Eye (tissue), 1 donor: ENCODE measurements around the gene WRAP53.

ENCODE experiments used
- DNase-seq: peaks from one replicate; pipeline ENCODE4 v3.0.0-alpha.2; 2015

Gene WRAP53

DNA sequence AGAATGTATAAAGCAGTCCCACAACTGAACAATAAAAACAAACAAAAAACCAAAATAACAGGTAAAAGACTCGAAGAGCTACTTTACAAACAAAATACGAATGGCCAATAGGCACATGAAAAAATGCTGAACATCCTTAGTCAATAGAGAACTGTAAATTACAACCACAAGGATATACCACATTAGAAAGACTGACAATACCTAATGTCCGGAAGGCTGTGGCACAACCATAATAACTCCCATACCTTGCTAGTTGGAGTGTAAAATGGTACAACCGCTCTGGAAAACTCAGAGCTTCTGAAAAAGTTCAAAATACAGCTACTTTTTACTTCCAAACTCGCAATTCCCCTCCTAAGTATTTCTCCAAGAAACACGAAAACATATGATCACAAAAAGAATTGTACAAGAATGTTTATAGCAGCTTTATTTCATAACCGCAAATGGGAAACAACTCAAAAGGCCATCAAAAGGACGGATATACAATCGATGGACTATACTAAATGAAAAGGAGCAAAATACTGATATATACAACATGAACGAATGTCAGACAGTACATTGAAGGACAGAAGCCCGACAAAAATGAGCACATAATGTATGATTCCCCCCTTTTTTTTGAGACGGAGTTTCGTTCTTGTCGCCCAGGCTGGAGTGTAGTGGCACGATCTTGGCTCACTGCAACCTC lies 3.3 kb upstream of the WRAP53 start:
- peak; percentile 11 for DNase-seq

- no peak for DNase-seq
Measured at GRCh38 chr17:7685533-7686221, 2.6 kb upstream of the WRAP53 start.

- DNase-seq = peak; percentile 98
Measured at GRCh38 chr17:7686222-7687071, 1.8 kb upstream of the WRAP53 start.

DNA sequence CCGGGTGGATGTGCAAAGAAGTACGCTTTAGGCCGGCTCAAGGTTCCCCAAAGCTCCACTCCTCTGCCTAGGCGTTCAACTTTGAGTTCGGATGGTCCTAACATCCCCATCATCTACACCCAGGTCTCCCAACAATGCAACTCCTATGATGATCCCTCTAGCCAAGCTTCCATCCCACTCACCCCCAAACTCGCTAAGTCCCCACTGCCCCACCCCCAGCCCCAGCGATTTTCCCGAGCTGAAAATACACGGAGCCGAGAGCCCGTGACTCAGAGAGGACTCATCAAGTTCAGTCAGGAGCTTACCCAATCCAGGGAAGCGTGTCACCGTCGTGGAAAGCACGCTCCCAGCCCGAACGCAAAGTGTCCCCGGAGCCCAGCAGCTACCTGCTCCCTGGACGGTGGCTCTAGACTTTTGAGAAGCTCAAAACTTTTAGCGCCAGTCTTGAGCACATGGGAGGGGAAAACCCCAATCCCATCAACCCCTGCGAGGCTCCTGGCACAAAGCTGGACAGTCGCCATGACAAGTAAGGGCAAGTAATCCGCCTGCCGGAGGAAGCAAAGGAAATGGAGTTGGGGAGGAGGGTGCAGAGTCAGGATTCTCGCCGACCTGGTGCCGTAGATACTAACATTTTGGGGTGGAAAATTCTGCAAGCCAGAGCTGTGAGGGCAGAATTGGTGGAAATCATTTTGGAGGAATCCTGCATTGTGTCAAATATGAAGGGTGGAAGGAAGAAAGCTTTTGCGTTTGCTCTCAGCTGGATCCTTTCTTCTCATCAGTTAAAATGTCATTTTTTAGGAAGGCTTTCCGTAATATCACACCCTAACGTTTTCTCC lies 987 bp upstream of the WRAP53 start, which contains the start of gene TP53:
Gene TP53 (minus strand): TSS at position 419 of the 836 bp plus-strand sequence. CDS start 10,896 bp downstream, outside the sequence.
- DNase-seq = peak; percentile 96

GRCh38 chr17:7688808-7689316 lies 585 bp downstream of the WRAP53 start:
- DNase-seq = no peak

DNA sequence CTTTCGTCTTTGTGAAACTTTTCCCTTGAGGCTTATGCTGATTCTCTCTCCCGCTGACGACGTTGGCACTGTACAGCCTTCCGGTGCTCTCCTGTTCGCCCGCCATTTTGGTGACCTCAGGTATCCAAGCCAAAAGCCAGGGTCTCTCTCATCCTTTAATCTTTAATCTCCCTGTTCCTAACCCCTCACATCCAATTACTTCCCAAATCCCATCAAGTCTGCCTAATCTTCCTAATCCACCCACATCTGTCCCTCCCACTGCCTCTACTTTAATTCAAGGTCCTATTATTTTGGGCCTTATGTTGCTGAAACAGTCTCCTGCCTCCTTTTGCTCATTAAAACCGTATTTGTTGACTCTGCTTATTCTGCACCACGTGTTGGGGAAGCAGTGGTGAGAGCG lies 7.3 kb downstream of the WRAP53 start:
- DNase-seq = no peak

DNA sequence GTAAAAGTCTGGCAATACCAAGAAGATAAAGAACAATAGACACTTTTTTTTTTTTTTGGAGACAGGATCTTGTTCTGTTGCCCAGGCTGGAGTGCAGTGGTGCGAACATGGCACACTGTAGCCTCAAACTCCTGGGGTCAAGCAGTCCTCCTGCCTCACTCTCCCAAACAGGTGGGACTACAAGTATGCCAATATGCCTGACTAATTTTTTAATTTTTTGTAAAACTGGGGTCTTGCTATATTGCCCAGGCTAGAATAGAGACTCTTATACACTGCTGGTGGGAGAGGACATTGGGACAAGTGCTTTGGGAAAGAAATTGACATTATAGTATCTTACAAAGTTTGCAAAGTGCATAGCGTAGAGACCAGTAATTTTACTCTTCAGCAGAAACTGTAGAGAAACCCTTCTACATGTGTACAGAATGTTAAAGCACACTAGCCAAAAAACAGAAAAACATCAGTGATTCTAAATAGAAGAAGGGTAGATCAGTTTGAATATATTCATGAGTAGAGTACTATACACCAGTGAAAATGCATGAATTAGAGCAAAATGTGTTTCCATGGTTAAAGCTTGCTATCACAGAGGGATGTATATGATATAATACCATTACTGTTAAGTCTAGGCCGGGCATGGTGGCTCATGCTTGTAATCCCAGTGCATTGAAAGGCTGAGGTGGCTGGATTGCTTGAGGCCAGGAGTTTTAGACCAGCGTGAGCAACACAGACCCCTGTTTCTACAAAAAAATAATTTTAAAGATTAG lies 9.7 kb downstream of the WRAP53 start:
- no peak for DNase-seq

DNA sequence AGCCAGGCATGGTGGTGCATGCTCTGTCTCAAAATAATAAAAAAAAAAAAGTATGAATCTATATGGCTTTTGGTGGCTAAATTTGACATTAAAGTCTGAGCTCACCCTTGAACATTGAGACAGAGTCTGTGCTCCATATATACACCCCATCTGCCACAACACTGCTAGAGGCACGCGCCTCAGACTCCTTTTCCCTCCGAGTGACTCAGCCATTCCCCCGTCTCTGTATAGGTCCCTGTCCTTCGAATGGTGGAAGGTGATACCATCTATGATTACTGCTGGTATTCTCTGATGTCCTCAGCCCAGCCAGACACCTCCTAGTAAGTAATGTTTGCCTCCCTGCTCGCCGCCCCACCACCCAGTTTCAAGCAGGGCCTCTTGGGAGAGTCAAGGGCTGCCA lies 12.2 kb downstream of the WRAP53 start:
- no peak for DNase-seq

GRCh38 chr17:7701681-7702080 lies 13.4 kb downstream of the WRAP53 start:
- no peak for DNase-seq

DNA sequence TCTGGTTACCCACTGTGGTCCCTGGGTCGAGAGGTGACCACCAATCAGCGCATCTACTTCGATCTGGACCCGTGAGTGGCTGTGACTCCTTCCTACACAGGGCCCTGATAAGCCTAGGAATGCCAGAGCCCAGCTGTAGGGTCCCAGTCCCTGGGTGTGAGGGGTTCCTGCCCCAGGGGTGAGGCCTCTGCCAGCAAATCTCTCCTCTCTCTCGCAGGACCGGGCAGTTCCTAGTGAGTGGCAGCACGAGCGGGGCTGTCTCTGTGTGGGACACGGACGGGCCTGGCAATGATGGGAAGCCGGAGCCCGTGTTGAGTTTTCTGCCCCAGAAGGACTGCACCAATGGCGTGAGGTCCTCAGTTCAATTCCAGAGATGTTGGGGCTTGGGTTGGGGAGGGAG lies 14.5 kb downstream of the WRAP53 start:
- DNase-seq = no peak

- peak; percentile 92 for DNase-seq
Measured at GRCh38 chr17:7703584-7704479, 15.6 kb downstream of the WRAP53 start.

DNA sequence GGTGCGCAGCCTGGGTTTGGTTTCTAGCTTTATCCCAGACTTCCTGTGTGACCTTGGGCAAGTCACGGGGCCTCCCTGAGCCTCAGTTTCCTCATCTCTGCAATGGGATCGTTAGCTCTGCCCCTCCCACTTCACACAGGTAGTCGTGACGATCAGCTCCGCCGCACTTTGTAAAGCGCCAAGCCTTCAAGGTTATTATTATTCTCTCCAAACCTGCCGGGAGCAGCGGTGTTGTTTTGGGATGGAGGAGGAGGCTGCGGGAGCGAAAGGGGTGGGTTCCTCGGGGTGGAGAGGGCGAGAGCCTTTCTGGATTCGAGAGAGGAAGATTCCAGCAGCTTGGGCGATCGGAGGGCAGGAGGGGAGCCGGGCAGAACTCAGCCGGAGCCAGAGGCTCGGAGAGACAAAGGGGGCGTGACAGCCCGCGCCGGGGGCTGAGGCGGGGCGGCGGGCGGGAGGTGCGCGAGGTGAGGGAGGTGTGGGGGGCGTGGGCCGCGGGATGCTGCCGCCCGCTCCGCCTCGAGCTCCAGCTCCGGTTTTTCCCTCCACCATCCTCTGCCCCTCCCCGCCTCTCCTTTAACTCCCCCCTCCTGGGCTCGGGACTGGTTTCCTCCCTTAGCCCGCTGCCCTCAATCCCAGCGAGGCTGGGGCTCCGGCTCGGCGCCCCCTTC lies 16.5 kb downstream of the WRAP53 start, which contains the start of gene EFNB3:
Gene EFNB3 (plus strand): TSS at position 602 of the 668 bp plus-strand sequence. CDS start 397 bp downstream, outside the sequence.
- DNase-seq = peak; percentile 91

DNA sequence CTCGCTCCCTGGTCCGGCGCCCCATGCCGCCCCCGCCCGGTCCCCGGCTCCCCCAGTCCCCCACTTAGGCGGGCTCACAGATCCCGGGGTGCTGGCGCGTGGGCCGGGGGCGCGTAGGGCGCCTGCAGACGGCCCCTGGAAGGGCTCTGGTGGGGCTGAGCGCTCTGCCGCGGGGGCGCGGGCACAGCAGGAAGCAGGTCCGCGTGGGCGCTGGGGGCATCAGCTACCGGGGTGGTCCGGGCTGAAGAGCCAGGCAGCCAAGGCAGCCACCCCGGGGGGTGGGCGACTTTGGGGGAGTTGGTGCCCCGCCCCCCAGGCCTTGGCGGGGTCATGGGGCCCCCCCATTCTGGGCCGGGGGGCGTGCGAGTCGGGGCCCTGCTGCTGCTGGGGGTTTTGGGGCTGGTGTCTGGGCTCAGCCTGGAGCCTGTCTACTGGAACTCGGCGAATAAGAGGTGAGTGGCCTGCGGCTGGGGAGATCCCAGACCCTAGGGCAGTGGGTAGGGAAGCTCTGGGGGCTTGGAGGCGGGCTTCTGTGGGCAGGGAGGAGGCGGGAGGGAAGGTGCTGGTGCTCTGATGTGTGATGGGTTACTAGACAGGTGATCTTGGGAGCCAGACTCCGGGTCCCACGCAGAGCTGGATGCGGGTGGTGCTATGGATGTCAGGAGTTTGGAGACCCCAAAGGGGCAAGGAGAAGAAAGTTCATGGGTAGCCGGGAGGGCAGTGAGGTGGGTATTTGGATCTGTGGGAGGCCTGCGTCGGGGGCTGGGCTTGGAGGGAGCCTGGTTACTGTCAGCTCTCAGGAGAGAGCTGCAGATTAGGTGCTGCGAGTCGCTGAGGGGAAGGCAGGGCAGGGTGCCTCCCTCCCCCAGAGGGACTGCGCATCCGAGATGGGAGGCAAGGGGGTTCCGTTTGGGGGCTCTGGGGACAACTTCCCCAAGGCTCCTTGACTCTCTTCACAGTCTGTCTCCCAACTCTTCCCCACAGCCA lies 17.3 kb downstream of the WRAP53 start:
- DNase-seq = peak; percentile 56

GRCh38 chr17:7706631-7707354 lies 18.5 kb downstream of the WRAP53 start:
- no peak for DNase-seq

DNA sequence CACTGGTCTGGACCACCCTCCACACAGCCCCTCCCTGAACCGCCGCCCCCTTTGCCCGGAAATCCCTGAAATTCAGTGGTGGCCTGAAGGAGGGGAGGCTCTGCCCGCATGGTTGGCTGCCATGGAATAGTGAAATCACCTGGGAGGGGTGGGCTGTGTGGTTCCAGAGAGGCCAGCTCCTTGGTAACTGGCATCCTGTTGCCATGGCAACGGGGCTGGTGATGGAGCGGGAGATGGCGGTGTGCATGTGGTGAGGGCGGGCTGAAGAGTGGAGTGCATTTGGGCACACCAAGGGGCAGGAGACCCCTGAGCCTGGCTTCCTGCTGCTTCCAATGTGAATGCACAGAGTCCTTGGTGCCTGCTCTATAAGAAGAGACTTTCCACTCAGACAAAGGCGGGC lies 19.2 kb downstream of the WRAP53 start:
- peak; percentile 66 for DNase-seq

GRCh38 chr17:7707858-7708750 lies 19.8 kb downstream of the WRAP53 start:
- DNase-seq = no peak

DNA sequence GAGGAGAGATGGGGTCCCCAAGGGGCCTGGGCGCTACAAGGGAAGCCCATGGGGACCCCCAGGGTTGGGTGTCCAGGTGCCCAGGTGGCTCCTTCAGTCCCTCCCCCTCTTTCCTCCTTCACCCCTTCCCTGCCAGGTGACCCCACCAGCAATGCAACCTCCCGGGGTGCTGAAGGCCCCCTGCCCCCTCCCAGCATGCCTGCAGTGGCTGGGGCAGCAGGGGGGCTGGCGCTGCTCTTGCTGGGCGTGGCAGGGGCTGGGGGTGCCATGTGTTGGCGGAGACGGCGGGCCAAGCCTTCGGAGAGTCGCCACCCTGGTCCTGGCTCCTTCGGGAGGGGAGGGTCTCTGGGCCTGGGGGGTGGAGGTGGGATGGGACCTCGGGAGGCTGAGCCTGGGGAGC lies 20.8 kb downstream of the WRAP53 start:
- DNase-seq = no peak
